Measurements from ENCODE around the gene ARHGAP15.

DNA sequence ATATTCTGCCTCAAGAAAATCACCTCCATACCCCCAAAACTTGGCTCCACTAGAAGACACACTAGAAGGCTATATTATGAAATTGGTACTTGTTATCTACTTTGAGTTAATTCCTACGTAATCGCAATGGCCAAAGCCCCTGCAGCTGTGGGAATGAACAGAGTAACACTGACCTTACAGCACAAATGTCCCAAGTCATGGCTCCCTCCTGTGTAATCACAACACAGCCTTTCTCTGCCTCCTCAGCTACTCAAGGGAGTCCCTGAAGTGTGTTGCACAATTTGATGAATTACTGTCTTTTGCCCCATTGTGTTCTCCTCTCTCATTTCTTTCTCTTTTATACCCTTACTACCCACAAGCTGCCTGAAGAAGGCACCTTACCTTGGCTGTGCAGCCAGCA lies 375.2 kb downstream of the ARHGAP15 start:
- TF ChIP-seq, protein P1, sequence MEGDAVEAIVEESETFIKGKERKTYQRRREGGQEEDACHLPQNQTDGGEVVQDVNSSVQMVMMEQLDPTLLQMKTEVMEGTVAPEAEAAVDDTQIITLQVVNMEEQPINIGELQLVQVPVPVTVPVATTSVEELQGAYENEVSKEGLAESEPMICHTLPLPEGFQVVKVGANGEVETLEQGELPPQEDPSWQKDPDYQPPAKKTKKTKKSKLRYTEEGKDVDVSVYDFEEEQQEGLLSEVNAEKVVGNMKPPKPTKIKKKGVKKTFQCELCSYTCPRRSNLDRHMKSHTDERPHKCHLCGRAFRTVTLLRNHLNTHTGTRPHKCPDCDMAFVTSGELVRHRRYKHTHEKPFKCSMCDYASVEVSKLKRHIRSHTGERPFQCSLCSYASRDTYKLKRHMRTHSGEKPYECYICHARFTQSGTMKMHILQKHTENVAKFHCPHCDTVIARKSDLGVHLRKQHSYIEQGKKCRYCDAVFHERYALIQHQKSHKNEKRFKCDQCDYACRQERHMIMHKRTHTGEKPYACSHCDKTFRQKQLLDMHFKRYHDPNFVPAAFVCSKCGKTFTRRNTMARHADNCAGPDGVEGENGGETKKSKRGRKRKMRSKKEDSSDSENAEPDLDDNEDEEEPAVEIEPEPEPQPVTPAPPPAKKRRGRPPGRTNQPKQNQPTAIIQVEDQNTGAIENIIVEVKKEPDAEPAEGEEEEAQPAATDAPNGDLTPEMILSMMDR (IDR thresholded peaks at IDR 0.05; ENCODE audit: insufficient read depth, low read depth, low read length) = no peak
- no peak for TF ChIP-seq EZH2 (IDR thresholded peaks at IDR 0.05; ENCODE audit: insufficient read depth, low read length)
